ENCODE measurements around the gene CEND1.

GRCh38 chr11:762421-763072, 27.3 kb downstream of the CEND1 start:
- TF ChIP-seq SUZ12 (IDR thresholded peaks at IDR 0.05; ENCODE audit: extremely low read depth, insufficient read depth, insufficient read length) (no peak), ZNF274 (IDR thresholded peaks at IDR 0.05; ENCODE audit: low read depth, low read length) (no peak)

Data from NT2/D1 (cell line).